GM23338 (cell line): ENCODE results near the gene ADAMTSL4.
A peak's percentile ranks its signal among the peaks of the same experiment; 100 is the strongest.

Experiments used
- CREB1 ChIP-seq: fragments of 250-450 bp; sonication (Bioruptor Pico); IDR thresholded peaks from 2 replicates; pipeline ENCODE4 v1.5.0; 2020; ENCODE audit warnings: low read depth, mild to moderate bottlenecking, moderate library complexity
- EZH2 ChIP-seq: fragments of 200-600 bp; sonication (generic); IDR thresholded peaks from one replicate; pipeline ENCODE4 v1.8.0; 2017; ENCODE audit warnings: antibody characterized with exemption, mild to moderate bottlenecking, low read depth; ENCODE audit not compliant: unreplicated experiment
- EZH2phosphoT487 ChIP-seq: fragments of 200-600 bp; sonication (generic); IDR thresholded peaks from one replicate; pipeline ENCODE4 v1.8.1; 2018; ENCODE audit warnings: antibody characterized with exemption; ENCODE audit not compliant: unreplicated experiment
- JUNB ChIP-seq: IDR thresholded peaks from one replicate; pipeline ENCODE4 v1.6.1; 2016; ENCODE audit warnings: antibody characterized with exemption; ENCODE audit not compliant: unreplicated experiment
- POLR2AphosphoS5 ChIP-seq: IDR thresholded peaks from 2 replicates; pipeline ENCODE4 v1.6.1; 2016; ENCODE audit warnings: antibody characterized with exemption, low read depth
- STAT1 ChIP-seq: IDR thresholded peaks from one replicate; pipeline ENCODE4 v1.6.1; 2016; ENCODE audit warnings: antibody characterized with exemption; ENCODE audit not compliant: unreplicated experiment
- ZNF114 ChIP-seq: fragments of 250-450 bp; sonication (Bioruptor Pico); IDR thresholded peaks from 2 replicates; pipeline ENCODE4 v1.5.0; 2020; ENCODE audit warnings: mild to moderate bottlenecking, moderate library complexity
- TF ChIP-seq, protein P1 (sequence below), 2 experiments: fragments of 200-600 bp in 1 of 2; sonication (generic) in 1 of 2; conservative IDR thresholded peaks; 2 replicates each; pipeline versions ENCODE4 v1.5.1 to v1.6.1; 2016 to 2017; ENCODE audit warnings: antibody characterized with exemption in 2 of 2, low read depth in 2 of 2, mild to moderate bottlenecking in 2 of 2, moderate library complexity in 1 of 2
- TF ChIP-seq, protein P2 (sequence below): IDR thresholded peaks from one replicate; pipeline ENCODE4 v1.6.1; 2018; ENCODE audit warnings: antibody characterized with exemption; ENCODE audit not compliant: unreplicated experiment

DNA sequence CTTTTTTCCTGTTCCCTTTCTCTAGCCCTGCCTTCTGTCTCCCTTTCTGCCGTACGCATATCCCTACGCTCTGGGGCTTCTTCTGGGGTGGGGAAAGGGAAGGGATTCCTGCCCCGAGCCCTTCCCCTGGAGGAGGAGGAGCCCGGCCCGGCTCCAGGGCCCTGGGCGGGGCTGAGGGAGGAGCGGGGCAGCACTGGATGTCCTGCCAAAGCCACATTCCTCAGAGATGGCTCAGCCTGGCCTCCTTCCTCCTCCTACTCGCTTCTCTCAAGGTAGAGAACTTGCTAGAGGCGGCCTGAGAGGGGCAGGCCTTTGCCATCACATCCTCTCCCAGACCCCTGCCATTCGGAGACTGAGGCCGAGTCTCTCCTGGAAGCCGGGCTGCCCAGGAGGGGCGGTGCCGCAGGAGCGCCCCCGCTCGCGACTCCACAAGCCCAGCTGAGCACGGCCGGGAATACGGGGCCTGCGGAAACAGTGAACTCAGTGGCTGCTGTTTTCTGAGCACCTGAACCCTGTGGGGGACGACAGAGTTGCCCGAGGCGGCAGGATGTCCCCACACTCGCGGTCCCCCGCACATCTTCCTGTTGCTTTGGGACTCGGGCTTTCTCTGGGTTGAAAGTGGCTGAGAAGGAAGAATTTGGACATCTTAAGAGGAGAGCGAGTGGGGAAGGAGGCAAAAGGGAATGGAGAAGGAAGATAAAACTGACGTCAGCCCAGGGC lies 12.2 kb downstream of the ADAMTSL4 start:
- TF ChIP-seq, protein P1, sequence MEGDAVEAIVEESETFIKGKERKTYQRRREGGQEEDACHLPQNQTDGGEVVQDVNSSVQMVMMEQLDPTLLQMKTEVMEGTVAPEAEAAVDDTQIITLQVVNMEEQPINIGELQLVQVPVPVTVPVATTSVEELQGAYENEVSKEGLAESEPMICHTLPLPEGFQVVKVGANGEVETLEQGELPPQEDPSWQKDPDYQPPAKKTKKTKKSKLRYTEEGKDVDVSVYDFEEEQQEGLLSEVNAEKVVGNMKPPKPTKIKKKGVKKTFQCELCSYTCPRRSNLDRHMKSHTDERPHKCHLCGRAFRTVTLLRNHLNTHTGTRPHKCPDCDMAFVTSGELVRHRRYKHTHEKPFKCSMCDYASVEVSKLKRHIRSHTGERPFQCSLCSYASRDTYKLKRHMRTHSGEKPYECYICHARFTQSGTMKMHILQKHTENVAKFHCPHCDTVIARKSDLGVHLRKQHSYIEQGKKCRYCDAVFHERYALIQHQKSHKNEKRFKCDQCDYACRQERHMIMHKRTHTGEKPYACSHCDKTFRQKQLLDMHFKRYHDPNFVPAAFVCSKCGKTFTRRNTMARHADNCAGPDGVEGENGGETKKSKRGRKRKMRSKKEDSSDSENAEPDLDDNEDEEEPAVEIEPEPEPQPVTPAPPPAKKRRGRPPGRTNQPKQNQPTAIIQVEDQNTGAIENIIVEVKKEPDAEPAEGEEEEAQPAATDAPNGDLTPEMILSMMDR (conservative IDR thresholded peaks at IDR 0.05; ENCODE audit: low read depth in 2 of 2): peak in 1 of 2 experiments; percentile 43; a peak in 2 of 4 replicates
- no peak for TF ChIP-seq STAT1
- peak; percentile 92 for TF ChIP-seq POLR2AphosphoS5
- TF ChIP-seq EZH2phosphoT487: no peak
- TF ChIP-seq EZH2: no peak
- no peak for TF ChIP-seq CREB1 (CRISPR knock-in tag)
- TF ChIP-seq JUNB: no peak
- TF ChIP-seq, protein P2, sequence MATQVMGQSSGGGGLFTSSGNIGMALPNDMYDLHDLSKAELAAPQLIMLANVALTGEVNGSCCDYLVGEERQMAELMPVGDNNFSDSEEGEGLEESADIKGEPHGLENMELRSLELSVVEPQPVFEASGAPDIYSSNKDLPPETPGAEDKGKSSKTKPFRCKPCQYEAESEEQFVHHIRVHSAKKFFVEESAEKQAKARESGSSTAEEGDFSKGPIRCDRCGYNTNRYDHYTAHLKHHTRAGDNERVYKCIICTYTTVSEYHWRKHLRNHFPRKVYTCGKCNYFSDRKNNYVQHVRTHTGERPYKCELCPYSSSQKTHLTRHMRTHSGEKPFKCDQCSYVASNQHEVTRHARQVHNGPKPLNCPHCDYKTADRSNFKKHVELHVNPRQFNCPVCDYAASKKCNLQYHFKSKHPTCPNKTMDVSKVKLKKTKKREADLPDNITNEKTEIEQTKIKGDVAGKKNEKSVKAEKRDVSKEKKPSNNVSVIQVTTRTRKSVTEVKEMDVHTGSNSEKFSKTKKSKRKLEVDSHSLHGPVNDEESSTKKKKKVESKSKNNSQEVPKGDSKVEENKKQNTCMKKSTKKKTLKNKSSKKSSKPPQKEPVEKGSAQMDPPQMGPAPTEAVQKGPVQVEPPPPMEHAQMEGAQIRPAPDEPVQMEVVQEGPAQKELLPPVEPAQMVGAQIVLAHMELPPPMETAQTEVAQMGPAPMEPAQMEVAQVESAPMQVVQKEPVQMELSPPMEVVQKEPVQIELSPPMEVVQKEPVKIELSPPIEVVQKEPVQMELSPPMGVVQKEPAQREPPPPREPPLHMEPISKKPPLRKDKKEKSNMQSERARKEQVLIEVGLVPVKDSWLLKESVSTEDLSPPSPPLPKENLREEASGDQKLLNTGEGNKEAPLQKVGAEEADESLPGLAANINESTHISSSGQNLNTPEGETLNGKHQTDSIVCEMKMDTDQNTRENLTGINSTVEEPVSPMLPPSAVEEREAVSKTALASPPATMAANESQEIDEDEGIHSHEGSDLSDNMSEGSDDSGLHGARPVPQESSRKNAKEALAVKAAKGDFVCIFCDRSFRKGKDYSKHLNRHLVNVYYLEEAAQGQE: no peak
- TF ChIP-seq ZNF114 (CRISPR knock-in tag): no peak
